ENCODE results near the gene IL18. TPM values are rescaled to one million over a fixed set of nuclear protein-coding genes. Genes with fewer than 3 reads are reported as not detected.

The IL18 gene
- total and polyA plus RNA-seq, 2 donors (not counting 1 experiment from before 2014, with no cell fraction given), result 0.17 to 0.23 TPM

DNA sequence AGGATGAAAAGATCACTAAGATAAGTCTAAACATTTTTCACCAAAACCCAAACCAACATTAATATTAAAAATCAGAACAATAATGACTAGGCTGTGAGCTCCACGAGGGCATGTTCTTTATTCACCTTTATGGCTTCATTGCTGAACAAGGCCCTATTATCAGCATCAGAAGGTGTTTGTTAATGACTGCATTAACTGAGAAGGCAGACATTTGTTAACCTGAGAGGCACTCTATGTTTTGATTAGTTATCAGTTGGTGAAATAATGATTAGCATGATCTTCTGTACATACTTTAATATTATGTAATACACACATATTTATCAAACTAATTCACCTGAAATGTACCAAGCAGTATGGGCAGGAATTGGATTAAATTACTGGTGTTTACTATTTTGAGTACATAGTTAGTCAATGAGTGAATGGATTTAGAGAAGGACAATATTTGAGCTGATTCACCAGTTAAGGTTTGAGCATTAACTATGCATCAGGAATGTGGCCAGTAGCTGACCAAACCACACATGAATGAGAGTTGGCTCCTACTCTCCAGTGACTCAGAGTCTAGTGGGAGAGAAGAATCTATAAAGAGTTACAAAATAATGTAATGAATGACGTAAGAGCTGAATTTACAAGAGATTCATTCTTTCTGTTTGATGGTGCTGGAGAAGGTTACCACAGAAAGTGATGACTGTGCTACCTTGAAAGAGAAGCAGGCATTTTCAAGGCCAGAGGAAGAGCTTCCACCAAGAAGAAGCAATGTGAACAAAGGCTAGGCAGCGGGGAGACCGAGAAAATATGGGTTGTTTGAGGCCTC lies 6.7 kb downstream of the IL18 start:
- Histone ChIP-seq H4K20me1 (ENCODE audit: control insufficient read depth, extremely low read depth, insufficient read depth, low read length) (no peaks in the 10 kb centered on the region), H3K9me3 (ENCODE audit: control insufficient read depth, insufficient read depth, low read depth, low read length) (no peaks in the 10 kb centered on the region), H3K4me2 (ENCODE audit: extremely low read depth, insufficient read depth, low read length) (peak overlapping the region; percentile 1), H3K36me3 (ENCODE audit: control insufficient read depth, insufficient read depth, low read length) (no peaks in the 10 kb centered on the region), H3K79me2 (ENCODE audit: control insufficient read depth, insufficient read depth, low read length) (no peaks in the 10 kb centered on the region), H2AFZ (ENCODE audit: low read length) (no peak overlapping the region), H3K27me3 (ENCODE audit: control insufficient read depth, insufficient read depth, low read length) (no peaks in the 10 kb centered on the region), H3K27ac (ENCODE audit: insufficient read depth, low read length) (peak overlapping the region; percentile 50), H3K4me3 (replicated peaks in 1 of 4; ENCODE audit: control extremely low read depth in 1 of 4, insufficient read depth in 1 of 4, low read depth in 3 of 4, low read length in 4 of 4) (no peak overlapping the region), H3K4me1 (ENCODE audit: control insufficient read depth, extremely low read depth, insufficient read depth, low read length) (no peaks in the 10 kb centered on the region), H3K9ac (ENCODE audit: insufficient read depth, low read length) (no peak overlapping the region)
- TF ChIP-seq, protein P1, sequence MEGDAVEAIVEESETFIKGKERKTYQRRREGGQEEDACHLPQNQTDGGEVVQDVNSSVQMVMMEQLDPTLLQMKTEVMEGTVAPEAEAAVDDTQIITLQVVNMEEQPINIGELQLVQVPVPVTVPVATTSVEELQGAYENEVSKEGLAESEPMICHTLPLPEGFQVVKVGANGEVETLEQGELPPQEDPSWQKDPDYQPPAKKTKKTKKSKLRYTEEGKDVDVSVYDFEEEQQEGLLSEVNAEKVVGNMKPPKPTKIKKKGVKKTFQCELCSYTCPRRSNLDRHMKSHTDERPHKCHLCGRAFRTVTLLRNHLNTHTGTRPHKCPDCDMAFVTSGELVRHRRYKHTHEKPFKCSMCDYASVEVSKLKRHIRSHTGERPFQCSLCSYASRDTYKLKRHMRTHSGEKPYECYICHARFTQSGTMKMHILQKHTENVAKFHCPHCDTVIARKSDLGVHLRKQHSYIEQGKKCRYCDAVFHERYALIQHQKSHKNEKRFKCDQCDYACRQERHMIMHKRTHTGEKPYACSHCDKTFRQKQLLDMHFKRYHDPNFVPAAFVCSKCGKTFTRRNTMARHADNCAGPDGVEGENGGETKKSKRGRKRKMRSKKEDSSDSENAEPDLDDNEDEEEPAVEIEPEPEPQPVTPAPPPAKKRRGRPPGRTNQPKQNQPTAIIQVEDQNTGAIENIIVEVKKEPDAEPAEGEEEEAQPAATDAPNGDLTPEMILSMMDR (conservative IDR thresholded peaks at IDR 0.05 in 1 of 2, IDR thresholded peaks at IDR 0.05 in 1 of 2; ENCODE audit: low read depth in 1 of 2, low read length in 2 of 2), result no peak
- TF ChIP-seq EZH2 (IDR thresholded peaks at IDR 0.05; ENCODE audit: low read length, missing control alignments), result no peak
- peak; percentile 98 to 100 for DNase-seq (ENCODE audit: low read depth in 2 of 2)

DNA sequence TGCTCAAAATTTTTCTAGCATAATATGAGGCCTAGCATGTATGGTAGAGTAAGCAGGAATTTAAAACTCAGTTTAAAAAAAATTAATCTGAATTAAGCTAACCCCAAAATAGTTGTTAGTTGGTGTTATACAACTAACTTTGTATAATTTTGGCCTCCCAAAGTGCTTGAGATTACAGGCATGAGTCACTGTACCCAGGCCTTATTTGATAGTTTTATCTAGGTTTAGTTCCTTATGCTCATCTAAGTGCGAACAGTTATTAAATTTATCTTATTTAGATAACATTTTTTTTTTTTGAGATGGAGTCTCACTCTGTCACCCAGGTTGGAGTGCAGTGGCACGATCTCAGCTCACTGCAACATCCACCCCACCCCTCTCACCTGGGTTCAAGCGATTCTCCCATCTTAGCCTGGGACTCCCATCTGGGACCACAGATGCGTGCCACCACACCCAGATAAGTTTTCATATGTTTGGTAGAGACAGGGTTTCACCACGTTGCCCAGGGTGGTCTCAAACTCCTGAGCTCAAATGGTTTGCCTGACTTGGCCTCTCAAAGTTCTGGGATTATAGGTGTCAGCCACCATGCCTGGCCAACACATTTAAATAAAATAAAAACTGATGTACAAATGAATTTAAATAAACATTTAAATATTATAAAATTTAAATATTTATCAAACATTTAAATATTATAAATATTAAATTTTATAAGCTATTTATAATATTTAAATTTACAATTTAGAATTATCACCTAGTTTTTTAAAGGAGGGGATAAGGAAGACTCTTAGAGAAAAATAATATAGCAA lies 7.5 kb downstream of the IL18 start:
- Histone ChIP-seq H3K4me2 (ENCODE audit: extremely low read depth, insufficient read depth, low read length) (no peak overlapping the region), H3K79me2 (ENCODE audit: control insufficient read depth, insufficient read depth, low read length) (no peaks in the 10 kb centered on the region), H3K9me3 (ENCODE audit: control insufficient read depth, insufficient read depth, low read depth, low read length) (no peaks in the 10 kb centered on the region), H4K20me1 (ENCODE audit: control insufficient read depth, extremely low read depth, insufficient read depth, low read length) (no peaks in the 10 kb centered on the region), H3K36me3 (ENCODE audit: control insufficient read depth, insufficient read depth, low read length) (no peaks in the 10 kb centered on the region), H2AFZ (ENCODE audit: low read length) (no peak overlapping the region), H3K9ac (ENCODE audit: insufficient read depth, low read length) (no peak overlapping the region), H3K27me3 (ENCODE audit: control insufficient read depth, insufficient read depth, low read length) (no peaks in the 10 kb centered on the region), H3K27ac (ENCODE audit: insufficient read depth, low read length) (no peak overlapping the region), H3K4me3 (replicated peaks in 1 of 4; ENCODE audit: control extremely low read depth in 1 of 4, insufficient read depth in 1 of 4, low read depth in 3 of 4, low read length in 4 of 4) (no peak overlapping the region), H3K4me1 (ENCODE audit: control insufficient read depth, extremely low read depth, insufficient read depth, low read length) (no peaks in the 10 kb centered on the region)
- DNase-seq (ENCODE audit: low read depth in 2 of 2), result peak in 1 of 2 donors; percentile 47
- TF ChIP-seq, protein P1 (conservative IDR thresholded peaks at IDR 0.05 in 1 of 2, IDR thresholded peaks at IDR 0.05 in 1 of 2; ENCODE audit: low read depth in 1 of 2, low read length in 2 of 2), result no peak
- TF ChIP-seq EZH2 (IDR thresholded peaks at IDR 0.05; ENCODE audit: low read length, missing control alignments), result no peak

DNA sequence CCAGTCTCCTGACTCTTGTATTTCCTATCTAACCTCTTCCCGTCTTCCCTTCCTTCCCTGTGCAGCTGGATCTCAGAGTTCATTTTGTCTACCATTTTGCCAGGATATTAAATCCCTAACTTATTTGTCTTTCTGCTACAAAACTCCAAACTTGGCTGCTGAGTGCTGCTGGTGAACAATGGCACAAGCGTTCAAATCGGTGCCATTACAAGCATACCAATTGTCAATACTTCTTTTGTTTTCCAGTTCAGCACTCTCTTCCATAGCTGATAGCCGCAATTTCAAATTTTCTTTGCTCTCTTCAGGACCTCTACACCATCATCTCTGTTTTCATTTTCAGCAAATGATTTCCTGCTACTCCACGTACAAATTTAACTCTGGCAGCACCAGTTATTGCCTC lies 13.4 kb downstream of the IL18 start:
- TF ChIP-seq EZH2 (IDR thresholded peaks at IDR 0.05; ENCODE audit: low read length, missing control alignments), result no peak
- TF ChIP-seq, protein P1 (conservative IDR thresholded peaks at IDR 0.05 in 1 of 2, IDR thresholded peaks at IDR 0.05 in 1 of 2; ENCODE audit: low read depth in 1 of 2, low read length in 2 of 2), result no peak
- H3K27me3 ChIP-seq (ENCODE audit: control insufficient read depth, insufficient read depth, low read length), result no peaks in the 10 kb centered on the region
- no peak overlapping the region for H3K27ac ChIP-seq (ENCODE audit: insufficient read depth, low read length)
- no peaks in the 10 kb centered on the region for H4K20me1 ChIP-seq (ENCODE audit: control insufficient read depth, extremely low read depth, insufficient read depth, low read length)
- H3K9ac ChIP-seq (ENCODE audit: insufficient read depth, low read length), result no peak overlapping the region
- H3K36me3 ChIP-seq (ENCODE audit: control insufficient read depth, insufficient read depth, low read length), result no peaks in the 10 kb centered on the region
- H3K79me2 ChIP-seq (ENCODE audit: control insufficient read depth, insufficient read depth, low read length), result no peaks in the 10 kb centered on the region
- H3K9me3 ChIP-seq (ENCODE audit: control insufficient read depth, insufficient read depth, low read depth, low read length), result no peaks in the 10 kb centered on the region
- no peak overlapping the region for H3K4me2 ChIP-seq (ENCODE audit: extremely low read depth, insufficient read depth, low read length)
- DNase-seq (ENCODE audit: low read depth in 2 of 2), result no peak
- H3K4me3 ChIP-seq (replicated peaks in 1 of 4; ENCODE audit: control extremely low read depth in 1 of 4, insufficient read depth in 1 of 4, low read depth in 3 of 4, low read length in 4 of 4), result no peak overlapping the region
- H2AFZ ChIP-seq (ENCODE audit: low read length), result no peak overlapping the region
- no peaks in the 10 kb centered on the region for H3K4me1 ChIP-seq (ENCODE audit: control insufficient read depth, extremely low read depth, insufficient read depth, low read length)
